ENCODE data around the gene SCUBE1.

DNA sequence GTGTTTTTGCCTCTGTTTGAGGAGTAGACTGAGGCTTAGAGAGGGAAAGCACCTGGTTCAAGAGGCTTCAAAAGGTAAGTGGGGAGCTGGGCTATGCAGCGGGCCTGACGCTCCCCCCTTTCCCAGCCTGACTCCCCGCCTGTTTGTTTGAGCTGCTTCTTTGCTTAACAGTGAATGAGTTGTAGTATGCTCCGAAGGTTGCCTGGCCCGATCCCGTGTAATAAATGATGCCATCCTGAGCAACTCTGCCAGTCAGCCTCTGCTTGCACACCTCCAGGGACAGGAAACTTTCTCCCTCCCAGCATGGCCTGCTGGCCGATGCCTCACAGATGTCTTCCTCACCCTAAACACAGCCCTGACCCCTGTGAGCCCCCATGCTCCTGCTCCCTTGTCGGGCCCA, 110.7 kb downstream of the SCUBE1 start:
- TF ChIP-seq, protein P1, sequence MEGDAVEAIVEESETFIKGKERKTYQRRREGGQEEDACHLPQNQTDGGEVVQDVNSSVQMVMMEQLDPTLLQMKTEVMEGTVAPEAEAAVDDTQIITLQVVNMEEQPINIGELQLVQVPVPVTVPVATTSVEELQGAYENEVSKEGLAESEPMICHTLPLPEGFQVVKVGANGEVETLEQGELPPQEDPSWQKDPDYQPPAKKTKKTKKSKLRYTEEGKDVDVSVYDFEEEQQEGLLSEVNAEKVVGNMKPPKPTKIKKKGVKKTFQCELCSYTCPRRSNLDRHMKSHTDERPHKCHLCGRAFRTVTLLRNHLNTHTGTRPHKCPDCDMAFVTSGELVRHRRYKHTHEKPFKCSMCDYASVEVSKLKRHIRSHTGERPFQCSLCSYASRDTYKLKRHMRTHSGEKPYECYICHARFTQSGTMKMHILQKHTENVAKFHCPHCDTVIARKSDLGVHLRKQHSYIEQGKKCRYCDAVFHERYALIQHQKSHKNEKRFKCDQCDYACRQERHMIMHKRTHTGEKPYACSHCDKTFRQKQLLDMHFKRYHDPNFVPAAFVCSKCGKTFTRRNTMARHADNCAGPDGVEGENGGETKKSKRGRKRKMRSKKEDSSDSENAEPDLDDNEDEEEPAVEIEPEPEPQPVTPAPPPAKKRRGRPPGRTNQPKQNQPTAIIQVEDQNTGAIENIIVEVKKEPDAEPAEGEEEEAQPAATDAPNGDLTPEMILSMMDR (conservative IDR thresholded peaks at IDR 0.05; ENCODE audit: low read length), result no peak
- no peak for TF ChIP-seq EZH2phosphoT487 (IDR thresholded peaks at IDR 0.05; ENCODE audit: borderline replicate concordance, low read depth, low read length)
